Tibial nerve (tissue), 3 donors: Measurements from ENCODE around the gene SLC30A9.

Experiments used
- CTCF ChIP-seq, 5 experiments: fragments of 200-600 bp in 3 of 5; fragments of 450-650 bp in 2 of 5; sonication (generic) in 3 of 5; IDR thresholded peaks; one replicate each; pipeline ENCODE4 v1.5.1; 2016 to 2019; ENCODE audit warnings: antibody characterized with exemption in 5 of 5, mild to moderate bottlenecking in 3 of 5, moderate library complexity in 2 of 5
- POLR2A ChIP-seq, 2 donors: fragments of 450-650 bp; IDR thresholded peaks; one replicate each; pipeline ENCODE4 v1.6.1; 2017; ENCODE audit warnings: antibody characterized with exemption in 2 of 2, mild to moderate bottlenecking in 2 of 2, moderate library complexity in 2 of 2

- TF ChIP-seq CTCF (IDR thresholded peaks at IDR 0.05), result no peak
- no peak for TF ChIP-seq POLR2A (IDR thresholded peaks at IDR 0.05)
Observed at GRCh38 chr4:41998019-41998418, 7.7 kb downstream of the SLC30A9 start.
